Measurements from ENCODE around the gene USP26.
"Not testable (repeated sequence)": the region's sequence is repeated elsewhere in the genome, so short reads cannot be mapped to it uniquely, and the experiment has no call there.

Gene USP26

DNA sequence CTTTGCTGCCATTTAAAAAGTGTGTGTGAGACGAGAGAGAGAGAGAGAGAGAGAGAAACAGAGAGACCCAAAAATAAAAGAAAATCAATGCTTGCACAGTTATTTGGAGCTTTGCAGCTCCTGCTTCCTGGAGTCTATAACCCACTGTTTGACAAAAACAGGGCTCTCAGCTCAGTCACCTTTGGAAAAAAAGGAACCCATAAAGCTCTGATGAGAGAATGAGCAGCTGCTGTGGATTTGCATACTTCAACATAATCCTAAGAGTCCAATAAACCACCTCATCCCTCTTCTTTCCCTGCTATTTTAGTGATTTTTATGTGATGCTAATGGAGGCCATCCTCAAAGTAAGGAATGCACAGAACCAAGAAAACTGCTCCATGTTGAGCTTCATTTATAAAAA is 50.3 kb downstream of the USP26 start:
- H3K4me3 ChIP-seq (ENCODE audit: low read length), result no peak overlapping the region
- H3K18ac ChIP-seq (ENCODE audit: low read length), result no peak overlapping the region
- no peak overlapping the region for H4K5ac ChIP-seq (ENCODE audit: low read length)
- no peaks in the 10 kb centered on the region for H3K79me1 ChIP-seq (ENCODE audit: low read length)
- DNase-seq, result no peak
- no peak overlapping the region for H3K23ac ChIP-seq (ENCODE audit: low read length)
- H3K4ac ChIP-seq (ENCODE audit: low read depth, low read length), result no peak overlapping the region
- H4K8ac ChIP-seq (ENCODE audit: low read depth, low read length), result no peak overlapping the region
- no peak overlapping the region for H3K9ac ChIP-seq (ENCODE audit: low read length)
- H3K27me3 ChIP-seq (ENCODE audit: insufficient read depth, low read length, poor library complexity), result no peaks in the 10 kb centered on the region
- no CpG with 5 or more reads among the region's 1 CpG for WGBS (ENCODE audit: extremely low coverage, insufficient coverage, low lambda C conversion rate)
- H3K79me2 ChIP-seq (ENCODE audit: control insufficient read depth, insufficient read depth, low read length), result no peaks in the 10 kb centered on the region
- no peak overlapping the region for H2BK120ac ChIP-seq (ENCODE audit: low read depth, low read length)
- no peak overlapping the region for H3K4me2 ChIP-seq (ENCODE audit: low read length)
- H2AK5ac ChIP-seq (ENCODE audit: low read length), result no peak overlapping the region
- H3K27ac ChIP-seq (ENCODE audit: low read depth, low read length), result no peak overlapping the region
- no peak overlapping the region for H2BK15ac ChIP-seq (replicated peaks; ENCODE audit: low read depth)
- no peaks in the 10 kb centered on the region for H3K4me1 ChIP-seq (ENCODE audit: control insufficient read depth, low read depth, low read length)
- H3K36me3 ChIP-seq (ENCODE audit: control insufficient read depth, insufficient read depth, low read length), result no peaks in the 10 kb centered on the region
- H2BK5ac ChIP-seq (ENCODE audit: low read length), result no peak overlapping the region
- no peak overlapping the region for H3K56ac ChIP-seq (ENCODE audit: low read length)

DNA sequence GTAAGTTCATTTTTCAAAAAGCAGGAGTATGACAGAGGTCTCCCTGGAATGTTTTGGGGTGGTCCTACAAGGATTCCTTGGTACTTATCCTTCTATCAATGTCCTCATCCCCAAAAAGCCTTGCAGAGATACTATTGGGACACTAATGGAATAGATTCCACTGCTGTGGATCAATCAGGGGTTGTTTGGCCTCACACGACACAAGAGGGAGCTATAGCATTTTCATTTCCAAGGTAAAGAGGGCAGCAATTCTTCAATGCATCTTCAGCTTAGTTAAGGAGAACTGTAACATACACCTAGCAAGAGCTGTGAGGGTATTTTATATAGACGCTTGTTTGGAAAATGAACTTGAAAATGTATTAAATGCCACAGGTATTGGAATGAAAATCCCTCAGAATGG is 50.9 kb downstream of the USP26 start:
- Histone ChIP-seq H2BK5ac (ENCODE audit: low read length) (no peak overlapping the region), H2BK15ac (replicated peaks; ENCODE audit: low read depth) (no peak overlapping the region), H3K56ac (ENCODE audit: low read length) (no peak overlapping the region), H3K4me2 (ENCODE audit: low read length) (no peak overlapping the region), H3K79me2 (ENCODE audit: control insufficient read depth, insufficient read depth, low read length) (no peaks in the 10 kb centered on the region), H3K79me1 (ENCODE audit: low read length) (no peaks in the 10 kb centered on the region), H3K27me3 (ENCODE audit: insufficient read depth, low read length, poor library complexity) (no peaks in the 10 kb centered on the region), H3K23ac (ENCODE audit: low read length) (no peak overlapping the region), H3K18ac (ENCODE audit: low read length) (no peak overlapping the region), H2AK5ac (ENCODE audit: low read length) (no peak overlapping the region), H3K36me3 (ENCODE audit: control insufficient read depth, insufficient read depth, low read length) (no peaks in the 10 kb centered on the region), H4K8ac (ENCODE audit: low read depth, low read length) (no peak overlapping the region), H2BK120ac (ENCODE audit: low read depth, low read length) (no peak overlapping the region), H4K5ac (ENCODE audit: low read length) (no peak overlapping the region), H3K4ac (ENCODE audit: low read depth, low read length) (no peak overlapping the region), H3K27ac (ENCODE audit: low read depth, low read length) (no peak overlapping the region), H3K4me1 (ENCODE audit: control insufficient read depth, low read depth, low read length) (no peaks in the 10 kb centered on the region), H3K4me3 (ENCODE audit: low read length) (no peak overlapping the region), H3K9ac (ENCODE audit: low read length) (no peak overlapping the region)
- no CpG with 5 or more reads among the region's 2 CpGs for WGBS (ENCODE audit: extremely low coverage, insufficient coverage, low lambda C conversion rate)
- peak; percentile 37 for DNase-seq

- H3K4me3 ChIP-seq (ENCODE audit: low read length); H3K36me3 ChIP-seq (ENCODE audit: control insufficient read depth, insufficient read depth, low read length); H3K27me3 ChIP-seq (ENCODE audit: insufficient read depth, low read length, poor library complexity); DNase-seq; H4K5ac ChIP-seq (ENCODE audit: low read length); H2BK5ac ChIP-seq (ENCODE audit: low read length); H3K27ac ChIP-seq (ENCODE audit: low read depth, low read length); H3K56ac ChIP-seq (ENCODE audit: low read length); H3K79me2 ChIP-seq (ENCODE audit: control insufficient read depth, insufficient read depth, low read length); H3K9ac ChIP-seq (ENCODE audit: low read length); H3K18ac ChIP-seq (ENCODE audit: low read length); H2BK15ac ChIP-seq (replicated peaks; ENCODE audit: low read depth); H2AK5ac ChIP-seq (ENCODE audit: low read length); H3K4me1 ChIP-seq (ENCODE audit: control insufficient read depth, low read depth, low read length); H4K8ac ChIP-seq (ENCODE audit: low read depth, low read length); H3K23ac ChIP-seq (ENCODE audit: low read length); H3K4ac ChIP-seq (ENCODE audit: low read depth, low read length); H3K4me2 ChIP-seq (ENCODE audit: low read length); H3K79me1 ChIP-seq (ENCODE audit: low read length); H2BK120ac ChIP-seq (ENCODE audit: low read depth, low read length): not testable (repeated sequence)
- no CpG with 5 or more reads among the region's 28 CpGs for WGBS (ENCODE audit: extremely low coverage, insufficient coverage, low lambda C conversion rate)
These were observed 52.6 kb downstream of the USP26 start for GRCh38 chrX:133044145-133044786.

DNA sequence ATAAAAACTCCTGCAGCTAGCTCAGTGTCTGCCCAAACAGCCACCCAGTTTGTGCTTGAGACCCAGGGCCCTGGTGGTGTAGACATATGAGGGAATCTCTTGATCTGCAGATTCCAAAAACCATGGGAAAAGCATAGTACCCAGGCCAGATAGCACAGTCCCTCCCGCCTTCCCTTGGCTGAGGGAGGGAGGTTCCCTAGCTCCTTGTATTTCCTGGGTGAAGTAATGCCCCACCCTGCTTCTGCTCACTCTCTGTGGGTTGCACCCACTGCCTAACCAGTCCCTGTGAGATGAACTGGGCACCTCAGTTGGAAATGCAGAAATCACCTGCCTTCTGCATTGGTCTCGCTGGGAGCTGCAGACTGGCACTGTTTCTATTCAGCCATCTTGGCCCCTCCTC is 54.6 kb downstream of the USP26 start:
- H3K79me2 ChIP-seq (ENCODE audit: control insufficient read depth, insufficient read depth, low read length), result no peaks in the 10 kb centered on the region
- no peaks in the 10 kb centered on the region for H3K79me1 ChIP-seq (ENCODE audit: low read length)
- H2BK15ac ChIP-seq (replicated peaks; ENCODE audit: low read depth), result no peak overlapping the region
- no peaks in the 10 kb centered on the region for H3K36me3 ChIP-seq (ENCODE audit: control insufficient read depth, insufficient read depth, low read length)
- no peak overlapping the region for H4K8ac ChIP-seq (ENCODE audit: low read depth, low read length)
- no peak overlapping the region for H2AK5ac ChIP-seq (ENCODE audit: low read length)
- no peak overlapping the region for H3K4me2 ChIP-seq (ENCODE audit: low read length)
- DNase-seq, result no peak
- no peak overlapping the region for H3K4me3 ChIP-seq (ENCODE audit: low read length)
- no peaks in the 10 kb centered on the region for H3K27me3 ChIP-seq (ENCODE audit: insufficient read depth, low read length, poor library complexity)
- H3K9ac ChIP-seq (ENCODE audit: low read length), result no peak overlapping the region
- no peak overlapping the region for H3K27ac ChIP-seq (ENCODE audit: low read depth, low read length)
- H3K4me1 ChIP-seq (ENCODE audit: control insufficient read depth, low read depth, low read length), result no peaks in the 10 kb centered on the region
- no peak overlapping the region for H3K18ac ChIP-seq (ENCODE audit: low read length)
- H2BK5ac ChIP-seq (ENCODE audit: low read length), result no peak overlapping the region
- H3K4ac ChIP-seq (ENCODE audit: low read depth, low read length), result no peak overlapping the region
- H3K23ac ChIP-seq (ENCODE audit: low read length), result no peak overlapping the region
- no peak overlapping the region for H3K56ac ChIP-seq (ENCODE audit: low read length)
- H4K5ac ChIP-seq (ENCODE audit: low read length), result no peak overlapping the region
- WGBS (ENCODE audit: extremely low coverage, insufficient coverage, low lambda C conversion rate), result no CpG with 5 or more reads among the region's 2 CpGs
- no peak overlapping the region for H2BK120ac ChIP-seq (ENCODE audit: low read depth, low read length)

DNA sequence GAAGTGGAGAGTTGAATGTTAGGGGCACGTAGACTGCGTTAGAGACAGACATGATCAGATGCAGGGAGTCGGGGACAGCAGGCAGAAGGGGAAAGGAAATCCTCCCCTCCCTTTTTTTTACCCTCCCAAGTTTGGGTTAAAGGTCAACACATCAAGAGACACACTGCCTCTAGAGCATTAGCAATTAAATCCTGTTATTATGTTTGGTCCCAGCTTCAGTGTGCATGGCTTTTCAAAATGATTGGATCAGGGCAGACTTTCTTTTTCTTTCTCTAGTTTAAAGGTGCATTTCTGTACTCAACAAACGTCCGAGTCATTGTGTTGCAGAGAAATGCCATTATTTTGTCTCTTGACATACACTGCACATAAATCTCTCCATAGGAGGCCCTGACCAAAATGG is 63.9 kb downstream of the USP26 start:
- Histone ChIP-seq H3K4me1 (ENCODE audit: control insufficient read depth, low read depth, low read length) (no peaks in the 10 kb centered on the region), H2AK5ac (ENCODE audit: low read length) (no peak overlapping the region), H3K4ac (ENCODE audit: low read depth, low read length) (no peak overlapping the region), H4K8ac (ENCODE audit: low read depth, low read length) (no peak overlapping the region), H3K56ac (ENCODE audit: low read length) (no peak overlapping the region), H2BK120ac (ENCODE audit: low read depth, low read length) (no peak overlapping the region), H4K5ac (ENCODE audit: low read length) (no peak overlapping the region), H3K18ac (ENCODE audit: low read length) (no peak overlapping the region), H2BK5ac (ENCODE audit: low read length) (no peak overlapping the region), H2BK15ac (replicated peaks; ENCODE audit: low read depth) (no peak overlapping the region), H3K23ac (ENCODE audit: low read length) (no peak overlapping the region), H3K4me3 (ENCODE audit: low read length) (no peak overlapping the region), H3K79me2 (ENCODE audit: control insufficient read depth, insufficient read depth, low read length) (no peaks in the 10 kb centered on the region), H3K36me3 (ENCODE audit: control insufficient read depth, insufficient read depth, low read length) (no peaks in the 10 kb centered on the region), H3K27me3 (ENCODE audit: insufficient read depth, low read length, poor library complexity) (no peaks in the 10 kb centered on the region), H3K4me2 (ENCODE audit: low read length) (no peak overlapping the region), H3K9ac (ENCODE audit: low read length) (no peak overlapping the region), H3K27ac (ENCODE audit: low read depth, low read length) (no peak overlapping the region), H3K79me1 (ENCODE audit: low read length) (no peaks in the 10 kb centered on the region)
- no peak for DNase-seq
- no CpG with 5 or more reads among the region's 5 CpGs for WGBS (ENCODE audit: extremely low coverage, insufficient coverage, low lambda C conversion rate)

- H4K5ac ChIP-seq (ENCODE audit: low read length), result no peak overlapping the region
- no peak overlapping the region for H3K4me3 ChIP-seq (ENCODE audit: low read length)
- H3K36me3 ChIP-seq (ENCODE audit: control insufficient read depth, insufficient read depth, low read length), result no peaks in the 10 kb centered on the region
- H3K23ac ChIP-seq (ENCODE audit: low read length), result no peak overlapping the region
- H4K8ac ChIP-seq (ENCODE audit: low read depth, low read length), result no peak overlapping the region
- no peaks in the 10 kb centered on the region for H3K79me1 ChIP-seq (ENCODE audit: low read length)
- no CpG with 5 or more reads among the region's 3 CpGs for WGBS (ENCODE audit: extremely low coverage, insufficient coverage, low lambda C conversion rate)
- H2AK5ac ChIP-seq (ENCODE audit: low read length), result no peak overlapping the region
- no peak overlapping the region for H2BK120ac ChIP-seq (ENCODE audit: low read depth, low read length)
- H3K4ac ChIP-seq (ENCODE audit: low read depth, low read length), result no peak overlapping the region
- no peak overlapping the region for H3K4me2 ChIP-seq (ENCODE audit: low read length)
- H3K4me1 ChIP-seq (ENCODE audit: control insufficient read depth, low read depth, low read length), result no peaks in the 10 kb centered on the region
- no peak overlapping the region for H2BK15ac ChIP-seq (replicated peaks; ENCODE audit: low read depth)
- H2BK5ac ChIP-seq (ENCODE audit: low read length), result no peak overlapping the region
- no peak overlapping the region for H3K56ac ChIP-seq (ENCODE audit: low read length)
- H3K79me2 ChIP-seq (ENCODE audit: control insufficient read depth, insufficient read depth, low read length), result no peaks in the 10 kb centered on the region
- no peaks in the 10 kb centered on the region for H3K27me3 ChIP-seq (ENCODE audit: insufficient read depth, low read length, poor library complexity)
- no peak overlapping the region for H3K27ac ChIP-seq (ENCODE audit: low read depth, low read length)
- DNase-seq, result no peak
- H3K9ac ChIP-seq (ENCODE audit: low read length), result no peak overlapping the region
- H3K18ac ChIP-seq (ENCODE audit: low read length), result no peak overlapping the region
These were observed 78.7 kb downstream of the USP26 start for GRCh38 chrX:133018229-133018628.
